ENCODE data around the gene CYFIP1.

The CYFIP1 gene

GRCh38 chr15:22939051-22939450 is 41.1 kb downstream of the CYFIP1 start:
- Histone ChIP-seq H3K27me3 (ENCODE audit: insufficient read depth, low read length) (no peaks in the 10 kb centered on the region), H3K4me1 (ENCODE audit: insufficient read depth, low read length) (no peaks in the 10 kb centered on the region), H3K9me3 (ENCODE audit: low read length) (no peaks in the 10 kb centered on the region), H3K4me3 (ENCODE audit: low read length) (no peak overlapping the region), H2AFZ (ENCODE audit: low read depth, low read length) (no peak overlapping the region), H3K36me3 (ENCODE audit: insufficient read depth, low read length) (peaks cover 57% of the 10 kb centered on the region)

- no peaks in the 10 kb centered on the region for H3K27me3 ChIP-seq (ENCODE audit: insufficient read depth, low read length)
- H3K4me3 ChIP-seq (ENCODE audit: low read length) = no peak overlapping the region
- H3K4me1 ChIP-seq (ENCODE audit: insufficient read depth, low read length) = no peaks in the 10 kb centered on the region
- peaks cover 56% of the 10 kb centered on the region for H3K36me3 ChIP-seq (ENCODE audit: insufficient read depth, low read length)
- no peak overlapping the region for H2AFZ ChIP-seq (ENCODE audit: low read depth, low read length)
- H3K9me3 ChIP-seq (ENCODE audit: low read length) = no peaks in the 10 kb centered on the region
Measured at GRCh38 chr15:22936577-22937472, 43.3 kb downstream of the CYFIP1 start.

GRCh38 chr15:22933641-22934061 is 46.5 kb downstream of the CYFIP1 start:
- H2AFZ ChIP-seq (ENCODE audit: low read depth, low read length) = no peak overlapping the region
- H3K4me1 ChIP-seq (ENCODE audit: insufficient read depth, low read length) = no peaks in the 10 kb centered on the region
- H3K36me3 ChIP-seq (ENCODE audit: insufficient read depth, low read length) = peaks cover 55% of the 10 kb centered on the region
- no peaks in the 10 kb centered on the region for H3K9me3 ChIP-seq (ENCODE audit: low read length)
- H3K4me3 ChIP-seq (ENCODE audit: low read length) = no peak overlapping the region
- H3K27me3 ChIP-seq (ENCODE audit: insufficient read depth, low read length) = no peaks in the 10 kb centered on the region

- no peaks in the 10 kb centered on the region for H3K27me3 ChIP-seq (ENCODE audit: insufficient read depth, low read length)
- H3K4me3 ChIP-seq (ENCODE audit: low read length) = no peak overlapping the region
- H3K9me3 ChIP-seq (ENCODE audit: low read length) = no peaks in the 10 kb centered on the region
- H2AFZ ChIP-seq (ENCODE audit: low read depth, low read length) = no peak overlapping the region
- no peaks in the 10 kb centered on the region for H3K4me1 ChIP-seq (ENCODE audit: insufficient read depth, low read length)
- H3K36me3 ChIP-seq (ENCODE audit: insufficient read depth, low read length) = peaks cover 45% of the 10 kb centered on the region
Measured at GRCh38 chr15:22931784-22932536, 48.2 kb downstream of the CYFIP1 start.

GRCh38 chr15:22930782-22931484 is 49.2 kb downstream of the CYFIP1 start:
- Histone ChIP-seq H3K4me3 (ENCODE audit: low read length) (no peak overlapping the region), H3K36me3 (ENCODE audit: insufficient read depth, low read length) (peaks cover 39% of the 10 kb centered on the region), H3K27me3 (ENCODE audit: insufficient read depth, low read length) (no peaks in the 10 kb centered on the region), H3K4me1 (ENCODE audit: insufficient read depth, low read length) (no peaks in the 10 kb centered on the region), H2AFZ (ENCODE audit: low read depth, low read length) (no peak overlapping the region), H3K9me3 (ENCODE audit: low read length) (no peaks in the 10 kb centered on the region)

GRCh38 chr15:22927761-22928160 is 52.4 kb downstream of the CYFIP1 start:
- Histone ChIP-seq H2AFZ (ENCODE audit: low read depth, low read length) (no peak overlapping the region), H3K36me3 (ENCODE audit: insufficient read depth, low read length) (peaks cover 45% of the 10 kb centered on the region), H3K4me3 (ENCODE audit: low read length) (no peak overlapping the region), H3K4me1 (ENCODE audit: insufficient read depth, low read length) (no peaks in the 10 kb centered on the region), H3K9me3 (ENCODE audit: low read length) (peaks cover 2% of the 10 kb centered on the region), H3K27me3 (ENCODE audit: insufficient read depth, low read length) (no peaks in the 10 kb centered on the region)

- Histone ChIP-seq H3K27me3 (ENCODE audit: insufficient read depth, low read length) (no peaks in the 10 kb centered on the region), H3K4me1 (ENCODE audit: insufficient read depth, low read length) (no peaks in the 10 kb centered on the region), H2AFZ (ENCODE audit: low read depth, low read length) (no peak overlapping the region), H3K36me3 (ENCODE audit: insufficient read depth, low read length) (peaks cover 28% of the 10 kb centered on the region), H3K9me3 (ENCODE audit: low read length) (peaks cover 2% of the 10 kb centered on the region), H3K4me3 (ENCODE audit: low read length) (no peak overlapping the region)
Measured at GRCh38 chr15:22925875-22926274, 54.3 kb downstream of the CYFIP1 start.

- Histone ChIP-seq H3K36me3 (ENCODE audit: insufficient read depth, low read length) (peaks cover 43% of the 10 kb centered on the region), H2AFZ (ENCODE audit: low read depth, low read length) (no peak overlapping the region), H3K4me1 (ENCODE audit: insufficient read depth, low read length) (no peaks in the 10 kb centered on the region), H3K9me3 (ENCODE audit: low read length) (peaks cover 2% of the 10 kb centered on the region), H3K4me3 (ENCODE audit: low read length) (no peak overlapping the region), H3K27me3 (ENCODE audit: insufficient read depth, low read length) (no peaks in the 10 kb centered on the region)
Measured at GRCh38 chr15:22922003-22922402, 58.2 kb downstream of the CYFIP1 start.

GRCh38 chr15:22919171-22919570 is 61.0 kb downstream of the CYFIP1 start:
- Histone ChIP-seq H2AFZ (ENCODE audit: low read depth, low read length) (no peak overlapping the region), H3K36me3 (ENCODE audit: insufficient read depth, low read length) (peaks cover 56% of the 10 kb centered on the region), H3K27me3 (ENCODE audit: insufficient read depth, low read length) (no peaks in the 10 kb centered on the region), H3K9me3 (ENCODE audit: low read length) (peaks cover 2% of the 10 kb centered on the region), H3K4me1 (ENCODE audit: insufficient read depth, low read length) (no peaks in the 10 kb centered on the region), H3K4me3 (ENCODE audit: low read length) (no peak overlapping the region)

GRCh38 chr15:22918596-22919140 is 61.5 kb downstream of the CYFIP1 start:
- Histone ChIP-seq H3K4me3 (ENCODE audit: low read length) (no peak overlapping the region), H2AFZ (ENCODE audit: low read depth, low read length) (no peak overlapping the region), H3K4me1 (ENCODE audit: insufficient read depth, low read length) (no peaks in the 10 kb centered on the region), H3K9me3 (ENCODE audit: low read length) (peaks cover 2% of the 10 kb centered on the region), H3K36me3 (ENCODE audit: insufficient read depth, low read length) (peaks cover 57% of the 10 kb centered on the region), H3K27me3 (ENCODE audit: insufficient read depth, low read length) (no peaks in the 10 kb centered on the region)

GRCh38 chr15:22918056-22918455 is 62.1 kb downstream of the CYFIP1 start:
- Histone ChIP-seq H3K4me3 (ENCODE audit: low read length) (no peak overlapping the region), H2AFZ (ENCODE audit: low read depth, low read length) (no peak overlapping the region), H3K36me3 (ENCODE audit: insufficient read depth, low read length) (peaks cover 54% of the 10 kb centered on the region), H3K9me3 (ENCODE audit: low read length) (no peaks in the 10 kb centered on the region), H3K27me3 (ENCODE audit: insufficient read depth, low read length) (no peaks in the 10 kb centered on the region), H3K4me1 (ENCODE audit: insufficient read depth, low read length) (no peaks in the 10 kb centered on the region)

GRCh38 chr15:22917556-22917955 is 62.6 kb downstream of the CYFIP1 start:
- peaks cover 54% of the 10 kb centered on the region for H3K36me3 ChIP-seq (ENCODE audit: insufficient read depth, low read length)

More at GRCh38 chr15:22917556-22917955, 62.6 kb downstream of the CYFIP1 start:
- Histone ChIP-seq H3K27me3 (ENCODE audit: insufficient read depth, low read length) (no peaks in the 10 kb centered on the region), H3K4me1 (ENCODE audit: insufficient read depth, low read length) (no peaks in the 10 kb centered on the region), H2AFZ (ENCODE audit: low read depth, low read length) (no peak overlapping the region), H3K9me3 (ENCODE audit: low read length) (no peaks in the 10 kb centered on the region), H3K4me3 (ENCODE audit: low read length) (no peak overlapping the region)

Measured in neuron (in vitro differentiated cells).